Stimulated activated CD4-positive, alpha-beta T cell treated with anti-CD3 and anti-CD28 coated beads, Interleukin-12 subunit alpha, Interleukin-12 subunit beta, amount 100 ng/mL, for 4 hours (primary cell): ENCODE data around the gene FAM78B.

Experiments used
- DNase-seq: peaks from one replicate; pipeline ENCODE4 v3.0.0-alpha.2; 2020

The FAM78B gene

GRCh38 chr1:166166698-166167571 is at the start of gene FAM78B:
Gene FAM78B (minus strand): TSS chr1:166167001. CDS start chr1:166166248, 753 bp downstream.
- peak; percentile 53 for DNase-seq

DNA sequence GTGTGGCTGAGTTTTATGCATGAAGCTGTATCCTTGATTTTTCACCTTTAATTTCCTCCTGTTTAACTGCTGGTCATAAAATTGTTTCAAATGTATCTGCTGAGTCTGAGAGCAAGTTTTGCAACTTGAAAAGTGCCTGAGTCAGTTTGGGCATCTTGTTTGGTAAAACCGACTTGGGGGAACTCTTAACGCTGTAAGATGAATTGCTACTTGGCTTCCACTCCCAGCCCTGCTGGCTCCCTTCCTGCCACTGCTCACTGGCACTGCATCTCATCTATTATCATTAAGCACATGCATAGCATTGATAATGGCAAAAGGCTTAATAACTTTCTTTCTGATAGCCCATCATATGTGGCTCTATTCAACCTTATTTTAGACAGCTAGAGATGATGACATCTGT is 35.7 kb upstream of the FAM78B start:
- DNase-seq: no peak

DNA sequence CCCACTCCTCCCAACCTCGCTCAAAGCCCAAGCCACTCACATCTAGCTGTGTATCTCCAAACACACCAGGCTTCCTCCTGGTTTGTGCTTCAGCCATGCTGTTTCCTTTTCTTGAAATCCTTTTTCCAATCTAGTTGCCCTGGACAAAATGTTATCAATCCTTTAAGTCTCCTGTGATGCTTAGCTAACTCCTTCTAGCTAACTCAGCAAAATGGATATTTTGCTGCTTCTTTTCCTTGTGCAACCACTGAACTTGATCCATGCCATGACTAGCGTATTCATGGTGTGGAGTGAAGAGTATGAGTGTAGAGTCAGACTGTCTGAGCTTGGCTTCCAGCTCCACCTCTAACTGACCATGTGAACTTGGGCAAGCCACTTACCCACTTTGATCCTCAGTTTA is 33.9 kb upstream of the FAM78B start:
- DNase-seq: no peak

GRCh38 chr1:166197597-166197996 is 30.8 kb upstream of the FAM78B start:
- DNase-seq: no peak

- DNase-seq: no peak
Measured at GRCh38 chr1:166197141-166197540, 30.3 kb upstream of the FAM78B start.

DNA sequence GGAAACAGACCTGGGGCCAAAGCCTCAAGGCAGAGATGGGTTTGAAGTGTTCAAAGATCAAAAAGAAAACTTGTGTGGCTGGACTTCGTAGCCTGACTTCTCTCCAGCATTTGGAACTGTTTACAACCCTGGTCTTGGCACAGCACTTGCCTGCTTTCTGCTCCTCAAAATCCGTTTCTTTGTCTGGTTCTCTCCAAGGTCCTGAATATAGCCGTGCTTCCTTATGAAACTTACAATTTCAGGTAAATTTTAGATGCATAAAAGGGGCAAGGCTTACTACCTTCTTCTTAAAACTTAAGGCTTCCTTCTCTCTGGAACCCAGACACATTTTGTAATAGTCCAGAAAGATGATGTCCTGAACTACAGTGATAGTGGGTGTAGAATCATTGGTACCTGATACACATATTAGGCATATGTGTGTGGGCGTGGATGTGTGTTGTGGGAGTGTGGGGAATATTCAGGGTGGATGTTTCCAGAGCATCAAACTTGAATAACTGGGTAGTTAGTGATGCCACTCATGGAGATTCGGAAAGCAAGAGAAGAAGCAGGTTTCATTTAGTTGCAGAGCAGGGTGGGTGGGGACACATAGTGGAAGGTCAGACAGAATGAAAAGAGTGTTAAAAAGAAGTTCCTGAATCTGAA is 26.4 kb upstream of the FAM78B start:
- DNase-seq: no peak

DNA sequence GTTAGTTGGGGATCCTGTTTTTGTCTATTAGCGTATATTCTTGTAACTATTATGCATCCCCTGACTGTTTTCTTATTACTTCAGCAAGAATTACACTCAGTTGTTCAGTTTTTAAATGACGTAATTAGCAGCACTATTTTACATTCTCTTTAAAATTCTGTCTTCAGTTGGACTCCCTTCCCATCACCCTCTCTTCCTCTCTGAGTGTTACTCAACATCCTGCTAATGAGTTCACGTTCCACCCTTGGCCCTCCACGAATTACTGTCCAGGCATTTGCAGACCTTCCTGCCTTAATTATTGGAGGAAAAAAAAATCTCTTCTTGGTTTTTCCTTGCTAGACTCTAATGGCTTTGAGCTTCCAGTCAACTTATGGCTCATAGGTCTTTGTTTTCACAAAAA is 23.6 kb upstream of the FAM78B start:
- no peak for DNase-seq

DNA sequence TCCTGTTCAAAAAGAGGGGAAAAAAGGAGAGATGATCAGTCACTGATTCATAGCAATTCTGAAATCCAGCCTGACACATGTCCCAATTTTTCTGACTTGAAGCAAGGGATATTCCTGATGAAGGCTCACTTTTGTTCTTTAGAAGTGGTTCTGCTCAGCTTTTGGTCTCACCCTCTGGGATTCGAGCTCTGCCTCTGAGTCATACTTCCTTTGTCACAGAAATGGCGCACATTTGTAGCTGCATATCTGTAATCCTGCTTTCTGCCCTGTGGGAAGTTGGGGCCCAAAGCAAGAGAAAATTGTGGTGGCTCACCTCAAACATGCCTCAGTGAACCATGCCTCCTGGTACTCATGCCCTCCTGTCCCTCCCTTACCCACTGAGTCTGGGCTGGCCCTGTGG is 22.3 kb upstream of the FAM78B start:
- DNase-seq: no peak

GRCh38 chr1:166185526-166185925 is 18.7 kb upstream of the FAM78B start:
- DNase-seq: no peak

DNA sequence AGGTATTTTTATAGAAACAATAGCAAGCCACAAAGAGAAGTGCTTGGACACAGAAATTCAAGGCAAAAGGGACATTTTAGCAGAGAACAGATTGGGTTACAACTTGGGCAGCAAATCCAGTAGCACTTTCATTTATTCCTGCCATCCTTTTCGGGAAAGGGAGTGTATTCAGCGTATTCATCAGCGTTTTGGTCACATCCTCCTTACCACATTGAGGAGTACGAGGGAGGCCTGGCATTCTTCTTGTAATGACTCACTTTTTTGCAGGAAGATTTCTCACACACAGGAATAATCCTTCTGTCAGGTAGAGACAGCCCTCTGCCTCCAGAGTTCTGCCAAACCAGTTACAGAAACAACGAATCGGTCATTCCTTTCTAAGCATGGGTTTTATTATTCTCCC is 18.1 kb upstream of the FAM78B start:
- DNase-seq: no peak

DNA sequence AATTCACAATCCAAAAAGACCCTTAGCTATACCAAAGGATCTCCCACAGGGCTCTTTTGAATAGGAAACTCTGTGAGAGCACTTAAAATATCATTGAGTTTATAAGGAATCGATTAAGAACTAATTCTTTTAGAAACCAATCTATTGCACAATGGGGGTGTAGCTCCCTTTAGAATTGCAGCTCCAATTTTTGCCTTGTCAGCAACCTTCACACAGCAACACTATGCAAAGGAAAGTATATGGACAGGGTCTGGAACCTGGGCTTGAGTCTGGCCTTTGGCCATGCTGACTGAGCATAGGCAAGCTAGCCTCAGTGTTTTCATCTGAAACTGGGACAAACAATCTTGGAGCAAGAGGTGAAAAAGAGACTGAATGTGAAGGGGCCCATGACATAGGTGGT is 17.2 kb upstream of the FAM78B start:
- no peak for DNase-seq

DNA sequence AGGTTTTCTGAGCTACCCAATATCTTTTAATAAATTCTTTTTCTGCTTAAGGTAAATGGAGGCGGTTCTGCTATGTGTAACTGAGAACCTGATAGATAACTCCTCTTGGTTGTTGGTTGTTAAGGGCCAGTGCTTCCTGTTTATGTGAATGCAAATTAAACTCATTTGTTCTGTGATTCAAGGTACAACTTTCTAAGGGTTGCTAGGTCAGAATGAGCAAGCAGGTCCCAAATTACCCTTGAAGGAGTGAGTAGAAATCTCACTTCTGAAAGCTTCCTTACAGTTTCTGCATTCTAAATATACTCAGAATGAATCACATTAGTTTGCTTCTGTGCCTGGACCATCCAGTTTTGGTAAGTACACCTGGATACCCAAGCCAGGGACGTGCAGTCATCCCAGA is 15.5 kb upstream of the FAM78B start:
- no peak for DNase-seq

DNA sequence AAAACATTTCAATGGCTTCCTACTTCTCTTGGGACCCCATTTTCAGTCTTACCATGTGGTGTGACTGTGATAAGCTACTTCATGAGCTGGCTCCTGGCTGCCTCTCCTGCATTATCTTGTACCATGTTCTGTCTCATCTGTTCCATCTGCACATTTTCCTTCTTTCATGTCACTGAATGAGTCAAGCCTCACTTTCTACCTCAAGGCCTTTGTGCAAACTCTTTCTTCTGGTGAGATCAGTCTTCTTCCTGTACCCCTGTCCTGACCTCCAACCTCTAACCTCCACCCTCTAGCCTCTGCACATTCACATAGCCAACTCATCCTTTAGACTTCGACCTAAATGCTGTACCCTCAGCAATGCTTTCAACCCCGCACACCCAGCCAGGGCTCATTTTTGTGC is 9.6 kb upstream of the FAM78B start:
- no peak for DNase-seq

GRCh38 chr1:166175032-166175431 is 8.2 kb upstream of the FAM78B start:
- DNase-seq: no peak

DNA sequence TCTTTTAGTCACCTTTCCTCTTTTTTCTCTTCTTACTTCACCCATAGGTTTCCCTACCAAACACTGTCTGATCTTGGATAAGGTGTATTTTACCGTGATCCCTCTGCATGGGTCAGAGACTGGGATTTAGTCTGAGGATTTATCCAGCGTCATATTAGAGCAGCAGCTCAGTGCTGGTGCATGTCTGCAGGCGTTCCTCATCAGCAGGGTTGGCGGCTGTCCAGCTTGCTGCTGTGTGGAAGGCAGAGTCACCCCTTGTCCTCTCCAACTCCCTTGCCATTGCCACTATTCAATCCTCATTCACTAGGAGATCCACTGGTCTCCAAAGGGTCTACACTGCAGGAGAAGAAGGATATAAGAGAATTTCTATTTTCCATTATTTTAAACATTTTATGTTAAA is 7.3 kb upstream of the FAM78B start:
- no peak for DNase-seq

DNA sequence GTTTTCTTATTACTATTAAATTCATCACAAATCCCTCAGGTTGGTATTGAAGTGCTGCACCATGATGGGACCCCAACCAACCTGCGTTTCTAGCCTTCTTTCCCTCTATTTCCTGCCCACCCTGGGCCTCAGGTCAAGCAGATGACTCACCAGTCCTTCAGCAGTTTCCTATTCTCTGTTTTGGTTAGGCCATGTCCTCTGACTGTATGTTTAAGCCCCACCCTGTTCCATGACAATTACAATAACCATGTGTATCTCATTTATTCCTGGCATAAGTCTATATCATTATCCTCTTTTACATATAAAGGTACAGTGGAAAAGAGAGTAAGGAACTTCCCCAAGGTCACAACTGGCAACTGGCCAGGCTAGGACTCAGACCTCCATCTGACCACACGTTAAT is 5.3 kb upstream of the FAM78B start:
- DNase-seq: no peak

- DNase-seq: no peak
Measured at GRCh38 chr1:166170726-166171125, 3.9 kb upstream of the FAM78B start.

DNA sequence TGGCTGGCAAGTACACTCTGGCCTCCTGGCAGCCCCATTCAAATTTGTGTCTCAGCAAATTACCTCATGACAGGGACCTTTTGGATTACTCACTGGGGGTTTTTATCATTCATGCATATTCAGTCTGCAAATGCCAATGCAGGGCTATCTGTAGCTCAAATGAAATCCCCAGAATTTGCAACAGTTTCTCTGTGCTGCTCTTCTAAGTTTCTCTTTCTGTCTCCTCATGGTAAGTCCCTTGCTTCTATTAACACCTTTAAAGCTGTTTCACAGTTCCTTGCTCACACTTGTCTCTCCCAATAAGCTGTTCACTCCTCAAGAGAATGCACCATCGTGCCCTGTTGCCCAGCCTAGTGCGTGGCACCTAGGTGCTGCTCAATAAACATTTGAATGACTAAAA is 3.3 kb upstream of the FAM78B start:
- no peak for DNase-seq

GRCh38 chr1:166169182-166169581 is 2.4 kb upstream of the FAM78B start:
- no peak for DNase-seq

DNA sequence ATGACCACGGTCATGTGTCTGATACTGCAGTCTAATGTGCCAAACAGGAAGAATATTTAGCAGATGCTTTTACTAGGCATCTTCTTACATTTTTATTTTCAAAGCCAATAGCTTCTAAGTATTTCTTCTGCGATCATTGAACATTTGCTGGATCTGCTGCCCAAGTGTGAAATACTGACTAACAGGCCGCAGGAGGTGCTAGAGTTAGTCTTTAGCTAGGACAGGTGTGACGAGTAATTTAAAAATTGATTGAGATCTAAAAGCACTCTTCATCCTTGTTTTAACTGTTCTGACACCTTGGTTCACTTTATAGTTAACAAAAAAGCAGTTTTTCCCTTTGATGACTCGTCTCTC is 748 bp upstream of the FAM78B start:
- no peak for DNase-seq

DNA sequence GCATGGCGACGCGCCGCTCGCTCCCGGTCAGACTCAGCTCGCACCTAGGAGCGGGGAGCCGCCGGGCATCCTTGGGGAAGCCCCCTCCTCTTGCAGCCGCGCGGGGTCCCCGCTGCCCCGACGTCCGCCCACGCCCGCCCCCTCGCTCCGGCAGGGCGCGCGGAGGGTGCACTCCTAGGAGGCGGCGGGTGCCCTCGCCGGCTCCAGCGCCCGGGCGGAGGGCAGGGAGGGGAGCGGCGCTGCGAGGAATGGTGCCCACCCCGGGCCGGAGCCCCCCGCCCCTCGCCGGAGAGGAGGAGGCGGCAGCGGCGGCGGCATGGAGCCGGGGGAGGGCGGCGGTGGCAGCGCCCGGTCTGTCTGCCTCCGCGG is 488 bp downstream of the FAM78B start:
- peak; percentile 8 for DNase-seq

GRCh38 chr1:166165661-166166328 is 1.0 kb downstream of the FAM78B start:
- peak; percentile 3 for DNase-seq

- peak; percentile 3 for DNase-seq
Measured at GRCh38 chr1:166164995-166165660, 1.7 kb downstream of the FAM78B start.

GRCh38 chr1:166164646-166164994 is 2.2 kb downstream of the FAM78B start:
- DNase-seq: no peak
